ENCODE measurements around the gene NDUFAF4. TPM values are rescaled to one million over a fixed set of nuclear protein-coding genes. Genes with fewer than 3 reads are reported as not detected.

NDUFAF4 gene
- total RNA-seq (2014; rRNA removed; shearing (Covaris generic)), result 23.3 and 24.2 TPM in 2 replicates

DNA sequence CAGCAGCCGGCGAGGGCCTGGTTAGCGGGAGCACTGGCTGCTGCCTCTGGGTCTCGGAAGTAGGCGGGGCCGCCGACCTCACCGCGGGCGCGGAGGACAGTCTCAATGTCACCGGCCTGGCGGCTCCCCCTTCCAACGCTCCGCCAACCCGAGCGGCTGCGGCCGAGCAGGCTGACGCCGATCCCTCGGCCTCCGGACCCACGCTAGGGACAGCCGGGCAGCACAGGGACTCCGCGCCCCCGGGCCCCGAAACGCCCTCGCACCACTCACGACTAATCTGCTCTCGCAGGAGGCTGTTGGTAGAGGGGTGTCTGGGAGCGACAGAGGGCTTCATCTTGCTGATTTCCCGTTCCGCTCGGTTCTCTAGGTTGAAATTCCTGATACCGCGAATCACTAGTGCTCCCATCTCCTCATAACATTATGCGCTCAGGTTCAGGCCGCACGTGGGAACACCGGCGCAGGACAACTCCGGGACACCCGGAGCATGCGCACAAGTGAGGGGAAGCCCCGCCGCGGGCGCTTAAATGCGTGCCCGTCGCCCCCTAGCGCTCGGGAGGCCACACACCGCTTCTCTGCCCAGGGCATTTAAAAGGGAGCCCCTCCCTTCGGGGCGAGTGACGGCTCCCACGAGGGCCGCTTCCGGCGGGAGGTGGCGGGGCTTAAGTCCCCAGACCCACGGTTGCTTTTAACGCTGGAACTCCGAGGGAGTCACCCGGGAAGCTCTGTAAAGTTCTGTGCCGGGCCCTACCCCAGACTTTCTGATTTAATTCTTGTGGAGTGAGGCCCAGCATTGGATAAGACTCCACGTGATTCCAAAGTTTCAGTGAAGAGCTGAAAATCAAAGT, at the start of gene NDUFAF4:
Gene NDUFAF4 (minus strand): TSS at position 496 of the 845 bp plus-strand sequence. CDS start 90 bp downstream, at position 406.

Small RNA genes within 50 kb of the gene (small RNA-seq; reads per million reads assigned to genes)
- gene RN7SL509P, result not detected

Other genes starting within 250 kb of the NDUFAF4 start
- gene GPR63, start 60.4 kb downstream of the NDUFAF4 start, total RNA-seq (2014; rRNA removed; shearing (Covaris generic)), result 0.69 and 0.72 TPM in 2 replicates
- 0.11 and 0.21 TPM in 2 replicates for gene KLHL32, start 26.8 kb upstream of the NDUFAF4 start, total RNA-seq (2014; rRNA removed; shearing (Covaris generic))